Smooth muscle cell (in vitro differentiated cells): Measurements from ENCODE around the gene HRH1. TPM values are rescaled to one million over a fixed set of nuclear protein-coding genes. Genes with fewer than 3 reads are reported as not detected.
"Not testable (repeated sequence)": the region's sequence is repeated elsewhere in the genome, so short reads cannot be mapped to it uniquely, and the experiment has no call there.

Experiments
- DNase-seq: peaks from one replicate; lab custom pipeline; 2025; ENCODE audit not compliant: unreplicated experiment; lab: John Stamatoyannopoulos, UW
- H2AFZ ChIP-seq: fragments of 200-600 bp; sonication (generic); 2 replicates; pipeline ENCODE4 v1.6.0; 2016; ENCODE audit warnings: antibody characterized with exemption, low read depth, mild to moderate bottlenecking
- H3F3A ChIP-seq: fragments of 200-600 bp; sonication (generic); 2 replicates; pipeline ENCODE4 v1.6.0; 2017; ENCODE audit warnings: antibody characterized with exemption, low read depth
- H3K27ac ChIP-seq: fragments of 200-600 bp; sonication (generic); 2 replicates; pipeline ENCODE4 v1.5.1; 2016; ENCODE audit warnings: low read depth, mild to moderate bottlenecking
- H3K27me3 ChIP-seq: fragments of 200-600 bp; sonication (generic); 2 replicates; pipeline ENCODE4 v1.6.1; 2016; ENCODE audit warnings: low read depth, mild to moderate bottlenecking
- H3K36me3 ChIP-seq: fragments of 200-600 bp; sonication (generic); 2 replicates; pipeline ENCODE4 v1.5.1; 2016; ENCODE audit warnings: low read depth
- H3K4me1 ChIP-seq: fragments of 200-600 bp; sonication (generic); 2 replicates; pipeline ENCODE4 v1.5.1; 2016; ENCODE audit warnings: low read depth
- H3K4me2 ChIP-seq: fragments of 200-600 bp; sonication (generic); 2 replicates; pipeline ENCODE4 v1.6.0; 2016; ENCODE audit warnings: mild to moderate bottlenecking
- H3K4me3 ChIP-seq: fragments of 200-600 bp; sonication (generic); 2 replicates; pipeline ENCODE4 v1.5.1; 2016; ENCODE audit warnings: mild to moderate bottlenecking
- H3K79me2 ChIP-seq: fragments of 200-600 bp; sonication (generic); 2 replicates; pipeline ENCODE4 v1.6.0; 2016; ENCODE audit warnings: low read depth, mild to moderate bottlenecking
- H3K9ac ChIP-seq: fragments of 200-600 bp; sonication (generic); 2 replicates; pipeline ENCODE4 v1.6.0; 2016; ENCODE audit warnings: low read depth
- H3K9me3 ChIP-seq: fragments of 200-600 bp; sonication (generic); replicated peaks from 2 replicates; pipeline ENCODE4 v1.5.1; 2016; ENCODE audit warnings: low read depth
- H4K20me1 ChIP-seq: fragments of 200-600 bp; sonication (generic); 2 replicates; pipeline ENCODE4 v1.6.0; 2016; ENCODE audit warnings: low read depth
- CTCF ChIP-seq: fragments of 200-600 bp; sonication (generic); IDR thresholded peaks from 2 replicates; pipeline ENCODE4 v1.5.1; 2017; ENCODE audit warnings: borderline replicate concordance, mild to moderate bottlenecking, antibody characterized with exemption; ENCODE audit not compliant: insufficient read depth, poor library complexity, severe bottlenecking
- WGBS: methylation state at CpG from one replicate; pipeline ENCODE4 v1.1.7; 2016; ENCODE audit warnings: low lambda C conversion rate; 5-methylcytosine and 5-hydroxymethylcytosine counted together
- polyA plus RNA-seq: library from polyadenylated mRNA; unstranded; fragments of >200 nt; fragmentation: Nextera tagmentation; extraction: Ambion mirVana; gene quantifications from 2 replicates; pipeline ENCODE4 v1.2.1, GENCODE V29; 2016
- total RNA-seq: library from RNA; depleted of rRNA; stranded (reverse); fragments of >200 nt; gene quantifications from 2 replicates; pipeline ENCODE4 v1.2.3, GENCODE V29; 2014

The HRH1 gene
- 6.1 and 9.9 TPM in 2 replicates for total RNA-seq
- polyA plus RNA-seq: 6.3 and 7.3 TPM in 2 replicates

GRCh38 chr3:11154036-11154952 is at the start of gene HRH1:
Gene HRH1 (plus strand): TSS chr3:11154493. CDS start chr3:11259038, 104,545 bp downstream.
- H3K9ac ChIP-seq: no peak within 1 kb of the TSS
- 9% methylated on average over 37 of the region's 98 CpGs for whole genome bisulfite sequencing
- TF ChIP-seq CTCF: no peak
- H3K79me2 ChIP-seq: no peaks in the 10 kb centered on the region
- H3K4me2 ChIP-seq: peak within 1 kb of the TSS; percentile 86
- H3K4me1 ChIP-seq: peaks cover 6% of the 10 kb centered on the region
- peaks cover 9% of the 10 kb centered on the region for H3F3A ChIP-seq
- no peaks in the 10 kb centered on the region for H4K20me1 ChIP-seq
- DNase-seq: no peak
- no peaks in the 10 kb centered on the region for H3K36me3 ChIP-seq
- H3K9me3 ChIP-seq: no peaks in the 10 kb centered on the region
- peak within 1 kb of the TSS; percentile 64 for H3K4me3 ChIP-seq
- H2AFZ ChIP-seq: peak within 1 kb of the TSS; percentile 68
- H3K27ac ChIP-seq: no peak within 1 kb of the TSS
- peaks cover 17% of the 10 kb centered on the region for H3K27me3 ChIP-seq

- not testable (repeated sequence) for H3K36me3 ChIP-seq, H3K4me3 ChIP-seq, DNase-seq, H3K4me2 ChIP-seq, H3K4me1 ChIP-seq, H3K79me2 ChIP-seq, H3F3A ChIP-seq, H3K9ac ChIP-seq, H2AFZ ChIP-seq, H3K9me3 ChIP-seq, H3K27ac ChIP-seq, H4K20me1 ChIP-seq
- 100% methylated on average over 2 of the region's 2 CpGs for WGBS
- H3K27me3 ChIP-seq: peaks cover 17% of the 10 kb centered on the region
Observed at GRCh38 chr3:11113316-11113715, 41.0 kb upstream of the HRH1 start.

DNA sequence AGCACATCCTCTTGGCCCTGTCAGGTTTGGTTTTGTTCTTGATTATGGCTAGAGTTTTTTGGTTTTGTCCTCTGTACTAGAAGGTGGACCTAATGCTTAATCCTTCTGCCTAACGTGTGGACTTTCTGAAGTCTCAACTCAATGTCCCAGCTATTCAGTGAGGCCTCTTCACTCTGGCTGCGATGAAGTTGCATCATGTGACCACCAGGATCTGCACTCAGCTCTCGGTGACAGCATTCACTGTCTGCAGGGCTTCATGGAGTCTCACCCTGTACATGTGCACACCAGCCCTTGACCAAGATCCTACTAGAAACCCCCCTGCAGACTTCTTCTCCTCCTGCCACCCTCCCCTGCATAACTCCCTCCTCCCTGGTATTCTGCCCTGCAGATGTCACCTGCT is 38.7 kb upstream of the HRH1 start:
- Histone ChIP-seq H3K9ac (no peak overlapping the region), H3K4me3 (no peak overlapping the region), H3K36me3 (no peaks in the 10 kb centered on the region), H2AFZ (no peak overlapping the region), H3K4me2 (no peak overlapping the region), H3K79me2 (no peaks in the 10 kb centered on the region), H3K27ac (no peak overlapping the region), H3K9me3 (no peaks in the 10 kb centered on the region), H3K4me1 (no peaks in the 10 kb centered on the region), H4K20me1 (no peaks in the 10 kb centered on the region), H3K27me3 (peaks cover 5% of the 10 kb centered on the region), H3F3A (no peaks in the 10 kb centered on the region)
- WGBS: 79% methylated on average over 3 of the region's 3 CpGs
- no peak for DNase-seq
- no peak for TF ChIP-seq CTCF

GRCh38 chr3:11116336-11117059 is 37.8 kb upstream of the HRH1 start:
- no peaks in the 10 kb centered on the region for H3K79me2 ChIP-seq
- no peaks in the 10 kb centered on the region for H3K36me3 ChIP-seq
- no peak for TF ChIP-seq CTCF
- no peaks in the 10 kb centered on the region for H3K4me1 ChIP-seq
- peaks cover 5% of the 10 kb centered on the region for H3K27me3 ChIP-seq
- H2AFZ ChIP-seq: no peak overlapping the region
- H3K27ac ChIP-seq: no peak overlapping the region
- no peaks in the 10 kb centered on the region for H3K9me3 ChIP-seq
- DNase-seq: no peak
- H4K20me1 ChIP-seq: no peaks in the 10 kb centered on the region
- H3K4me3 ChIP-seq: no peak overlapping the region
- no peak overlapping the region for H3K4me2 ChIP-seq
- 87% methylated on average over 8 of the region's 8 CpGs for WGBS
- H3K9ac ChIP-seq: no peak overlapping the region
- no peaks in the 10 kb centered on the region for H3F3A ChIP-seq
